PC-9 (cell line): ENCODE measurements around the gene EYS. TPM values are rescaled to one million over a fixed set of nuclear protein-coding genes. Genes with fewer than 3 reads are reported as not detected.

ENCODE experiments used
- BruUV-seq: library from RNA; stranded (reverse); fragments of 400-500 nt; replicated peaks from 2 replicates; lab custom pipeline; 2021; lab: Mats Ljungman, UMichigan
- CTCF ChIA-PET: fragments of 300-600 bp; sonication (Branson Sonifier 250); formaldehyde crosslinking; loops from one replicate; lab custom pipeline; 2022; ENCODE audit warnings: antibody characterized with exemption; lab: Charles Lee
- POLR2A ChIA-PET: fragments of 300-600 bp; sonication (Branson Sonifier 250); formaldehyde crosslinking; loops from one replicate; lab custom pipeline; 2022; ENCODE audit warnings: antibody characterized with exemption; ENCODE audit not compliant: unreplicated experiment; lab: Charles Lee
- DNase-seq, 2 experiments: peaks; one replicate each; pipeline versions ENCODE4 v3.0.0 to v3.0.0-alpha.2; 2015 to 2022; ENCODE audit warnings: mixed read lengths in 1 of 2
- H2AFZ ChIP-seq: fragments of 200-600 bp; sonication (generic); 2 replicates; pipeline ENCODE4 v1.8.1; 2017; ENCODE audit warnings: antibody characterized with exemption
- H3F3A ChIP-seq: fragments of 200-600 bp; sonication (generic); 2 replicates; pipeline ENCODE4 v1.8.1; 2017; ENCODE audit warnings: antibody characterized with exemption, mild to moderate bottlenecking, low read depth; ENCODE audit not compliant: insufficient read depth
- H3K27ac ChIP-seq: fragments of 200-600 bp; sonication (generic); 2 replicates; pipeline ENCODE4 v1.6.1; 2016; ENCODE audit warnings: mixed run types
- H3K27me3 ChIP-seq: fragments of 200-600 bp; sonication (generic); 2 replicates; pipeline ENCODE4 v1.6.1; 2016; ENCODE audit warnings: low read depth, mixed run types; ENCODE audit not compliant: insufficient read depth
- H3K36me3 ChIP-seq: fragments of 200-600 bp; sonication (generic); 2 replicates; pipeline ENCODE4 v1.6.1; 2016; ENCODE audit warnings: low read depth, mixed run types
- H3K4me1 ChIP-seq: fragments of 200-600 bp; sonication (generic); replicated peaks from 2 replicates; pipeline ENCODE4 v1.6.1; 2016; ENCODE audit warnings: mixed run types; ENCODE audit not compliant: insufficient read depth
- H3K4me2 ChIP-seq: fragments of 200-600 bp; sonication (generic); 2 replicates; pipeline ENCODE4 v1.6.1; 2017; ENCODE audit warnings: mixed run types
- H3K4me3 ChIP-seq: fragments of 200-600 bp; sonication (generic); 2 replicates; pipeline ENCODE4 v1.6.1; 2016; ENCODE audit warnings: mixed run types
- H3K79me2 ChIP-seq: fragments of 200-600 bp; sonication (generic); 2 replicates; pipeline ENCODE4 v1.6.1; 2017; ENCODE audit warnings: low read depth, mixed run types
- H3K9me2 ChIP-seq: fragments of 200-600 bp; sonication (generic); 2 replicates; pipeline ENCODE4 v1.8.1; 2017; ENCODE audit warnings: mild to moderate bottlenecking; ENCODE audit not compliant: insufficient read depth
- H3K9me3 ChIP-seq: fragments of 200-600 bp; sonication (generic); 2 replicates; pipeline ENCODE4 v1.8.1; 2016; ENCODE audit warnings: low read depth; ENCODE audit not compliant: insufficient read depth
- H4K20me1 ChIP-seq: fragments of 200-600 bp; sonication (generic); 2 replicates; pipeline ENCODE4 v1.8.1; 2017; ENCODE audit not compliant: insufficient read depth
- CTCF ChIP-seq: fragments of 200-600 bp; sonication (generic); conservative IDR thresholded peaks from 2 replicates; pipeline ENCODE4 v1.6.1; 2017; ENCODE audit warnings: mixed run types, antibody characterized with exemption, mild to moderate bottlenecking, moderate library complexity
- EZH2 ChIP-seq: fragments of 200-600 bp; sonication (generic); IDR thresholded peaks from 2 replicates; pipeline ENCODE4 v1.8.0; 2017; ENCODE audit warnings: antibody characterized with exemption, low read depth
- intact Hi-C: fragments of 100-400 bp; cut with micrococcal nuclease; formaldehyde crosslinking; loops from one replicate; pipeline ENCODE4 v1.10.0; 2022; ENCODE audit not compliant: unreplicated experiment
- total RNA-seq: library from RNA; stranded (reverse); gene quantifications from 2 replicates; pipeline ENCODE4 v1.2.3, GENCODE V29; 2021

The EYS gene
- total RNA-seq, 1 experiment from 2014 or later, result not detected

- CTCF ChIA-PET, result no interaction called here
- DNase-seq, result no peak
- intact Hi-C loops, result no loop called here
Measured at GRCh38 chr6:63734923-63735322, 1972.1 kb downstream of the EYS start.

GRCh38 chr6:63732336-63732735, 1974.7 kb downstream of the EYS start:
- no peaks in the 10 kb centered on the region for H3K9me2 ChIP-seq
- intact Hi-C loops, result no loop called here
- H3K27me3 ChIP-seq, result no peaks in the 10 kb centered on the region
- H2AFZ ChIP-seq, result no peak overlapping the region
- peaks cover 11% of the 10 kb centered on the region; the same call in 1 of the 2 replicates for H3F3A ChIP-seq
- ChIA-PET CTCF (no interaction called here), POLR2A (interaction anchor here (0.6 kb wide), 1 partner anchor 17 kb away, joined by 3 read pairs; no protein-coding TSS in a partner anchor)
- no peak for TF ChIP-seq EZH2
- TF ChIP-seq CTCF, result no peak
- H4K20me1 ChIP-seq, result peaks cover 4% of the 10 kb centered on the region; the same call in 1 of the 2 replicates
- no peaks in the 10 kb centered on the region for H3K79me2 ChIP-seq
- no peaks in the 10 kb centered on the region for H3K36me3 ChIP-seq
- peak in 1 of 2 experiments; percentile 70 for DNase-seq
- 0 out of 2 replicates have a peak overlapping the region, but pooled peaks have one; percentile 24 for H3K4me2 ChIP-seq
- H3K4me3 ChIP-seq, result no peak overlapping the region
- no TSS peak for BruUV-seq
- peaks cover 8% of the 10 kb centered on the region; the same call in 1 of the 2 replicates for H3K9me3 ChIP-seq
- peaks cover 19% of the 10 kb centered on the region for H3K4me1 ChIP-seq
- H3K27ac ChIP-seq, result peak overlapping the region; percentile 15; the same call in 1 of the 2 replicates

More at GRCh38 chr6:63734923-63735322, 1972.1 kb downstream of the EYS start:
- H3K36me3 ChIP-seq, result no peaks in the 10 kb centered on the region
- peaks cover 8% of the 10 kb centered on the region; the same call in 1 of the 2 replicates for H3K9me3 ChIP-seq
- H4K20me1 ChIP-seq, result peaks cover 4% of the 10 kb centered on the region; the same call in 1 of the 2 replicates
- H3K4me2 ChIP-seq, result no peak overlapping the region
- no peak overlapping the region for H2AFZ ChIP-seq
- H3K4me1 ChIP-seq, result peaks cover 20% of the 10 kb centered on the region
- no peaks in the 10 kb centered on the region for H3K9me2 ChIP-seq
- peaks cover 13% of the 10 kb centered on the region; the same call in 1 of the 2 replicates for H3F3A ChIP-seq
- no peaks in the 10 kb centered on the region for H3K27me3 ChIP-seq
- H3K27ac ChIP-seq, result no peak overlapping the region
- H3K79me2 ChIP-seq, result no peaks in the 10 kb centered on the region
- POLR2A ChIA-PET, result interaction anchor here (0.6 kb wide), 1 partner anchor 18 kb away, joined by 3 read pairs; no protein-coding TSS in a partner anchor
- no peak overlapping the region for H3K4me3 ChIP-seq
- BruUV-seq, result no TSS peak
- TF ChIP-seq CTCF (no peak), EZH2 (no peak)

- intact Hi-C loops, result no loop called here
- Histone ChIP-seq H3K4me1 (peaks cover 19% of the 10 kb centered on the region), H3K27ac (peak overlapping the region; percentile 15; the same call in 1 of the 2 replicates), H3K9me2 (no peaks in the 10 kb centered on the region), H2AFZ (no peak overlapping the region), H3K9me3 (peaks cover 8% of the 10 kb centered on the region; the same call in 1 of the 2 replicates), H4K20me1 (peaks cover 5% of the 10 kb centered on the region; the same call in 1 of the 2 replicates), H3K4me2 (peak overlapping the region; percentile 24; the same call in 1 of the 2 replicates), H3K27me3 (no peaks in the 10 kb centered on the region), H3K4me3 (no peak overlapping the region), H3K36me3 (no peaks in the 10 kb centered on the region), H3F3A (peaks cover 11% of the 10 kb centered on the region; the same call in 1 of the 2 replicates), H3K79me2 (no peaks in the 10 kb centered on the region)
- TF ChIP-seq CTCF, result no peak
- no peak for TF ChIP-seq EZH2
- POLR2A ChIA-PET, result interaction anchor here (0.6 kb wide), 1 partner anchor 17 kb away, joined by 3 read pairs; no protein-coding TSS in a partner anchor
- no peak for DNase-seq
- CTCF ChIA-PET, result no interaction called here
- BruUV-seq, result no TSS peak
Measured at GRCh38 chr6:63731930-63732329, 1975.1 kb downstream of the EYS start.
